ENCODE results near the gene LRRC59.

LRRC59 gene

DNA sequence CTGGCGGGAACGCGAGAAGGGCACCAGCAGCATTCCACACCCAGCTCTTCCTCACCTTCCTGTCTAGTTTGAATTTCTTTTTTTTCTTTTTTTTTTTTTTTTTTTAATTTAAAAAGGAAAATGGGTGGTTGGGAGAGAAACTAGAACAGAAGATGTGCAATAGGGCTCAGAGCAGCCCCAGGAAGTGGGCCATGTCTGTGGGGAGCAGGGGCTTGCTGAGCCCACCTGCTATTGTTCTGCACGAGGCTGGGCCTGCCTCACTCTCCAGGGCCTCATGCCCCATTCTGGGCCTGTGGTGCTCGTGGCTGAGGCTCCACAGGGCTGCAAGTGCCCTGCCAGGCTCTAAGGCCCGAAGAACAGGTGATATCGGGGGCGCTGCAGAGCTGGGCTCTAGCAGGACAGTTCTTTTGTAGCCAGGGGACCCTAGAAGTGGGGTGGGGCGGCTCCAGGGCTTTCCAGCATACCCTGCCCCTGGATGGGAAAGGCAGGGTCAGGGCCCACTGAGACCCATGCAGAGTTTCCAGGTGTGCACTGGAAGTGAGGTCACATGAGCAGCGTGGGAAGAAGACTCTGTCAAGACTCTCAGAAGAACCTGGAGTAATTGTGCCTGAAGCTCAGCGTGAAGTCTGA, 36.7 kb downstream of the LRRC59 start:
- no peak for DNase-seq

GRCh38 chr17:50359998-50360461, 37.3 kb downstream of the LRRC59 start:
- no peak for DNase-seq

DNA sequence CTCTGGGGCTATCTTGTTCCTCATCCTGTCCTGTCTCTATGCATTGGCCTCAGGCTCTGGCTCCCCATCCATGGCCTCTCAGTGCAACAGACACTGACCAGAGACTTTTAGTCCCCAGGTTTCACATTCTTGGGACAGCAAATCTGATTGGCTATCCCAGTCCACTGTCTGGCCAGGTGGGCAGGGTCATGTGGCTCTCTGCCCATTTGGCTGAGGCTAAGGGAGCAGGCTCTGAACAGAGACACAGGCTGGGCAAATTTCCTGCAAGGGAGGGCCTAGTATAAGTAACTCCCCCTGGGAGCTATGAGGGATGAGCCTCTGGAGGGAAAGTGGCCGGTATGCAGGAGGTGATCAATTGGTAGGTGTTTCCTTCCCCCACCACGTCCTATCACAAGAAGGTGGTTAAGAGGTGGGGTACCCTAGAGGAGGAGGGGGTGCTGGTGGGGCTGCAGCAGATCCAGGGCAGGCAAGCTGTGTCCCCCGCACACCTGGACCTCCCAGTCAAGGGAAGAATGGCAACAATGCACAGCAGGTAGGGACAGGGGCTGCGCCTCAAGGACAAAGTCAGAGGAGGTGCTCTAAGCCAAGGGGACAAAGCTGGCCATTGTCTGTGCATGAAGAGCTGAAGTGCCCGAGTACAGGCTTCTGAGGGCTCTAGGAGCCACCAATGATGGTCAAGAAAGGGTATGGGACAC, 38.2 kb downstream of the LRRC59 start:
- DNase-seq: no peak

DNA sequence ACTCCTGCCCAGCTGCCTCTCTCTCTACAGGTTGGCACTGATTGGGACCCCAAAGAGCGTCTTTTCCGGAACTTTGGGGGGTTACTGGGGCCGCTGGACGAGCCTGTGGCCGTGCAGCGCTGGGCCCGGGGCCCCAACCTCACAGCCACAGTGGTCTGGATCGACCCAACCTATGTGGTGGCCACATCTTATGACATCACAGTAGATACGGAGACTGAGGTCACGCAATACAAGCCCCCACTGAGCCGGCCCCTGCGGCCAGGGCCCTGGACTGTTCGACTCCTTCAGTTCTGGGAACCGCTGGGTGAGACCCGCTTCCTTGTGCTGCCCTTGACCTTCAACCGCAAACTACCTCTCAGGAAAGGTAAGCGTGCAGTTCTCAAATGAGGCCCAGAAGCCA, 39.1 kb downstream of the LRRC59 start:
- DNase-seq: no peak

GRCh38 chr17:50356892-50357510, 40.3 kb downstream of the LRRC59 start:
- no peak for DNase-seq

- DNase-seq: no peak
These were observed 40.9 kb downstream of the LRRC59 start for GRCh38 chr17:50356418-50356817.

DNA sequence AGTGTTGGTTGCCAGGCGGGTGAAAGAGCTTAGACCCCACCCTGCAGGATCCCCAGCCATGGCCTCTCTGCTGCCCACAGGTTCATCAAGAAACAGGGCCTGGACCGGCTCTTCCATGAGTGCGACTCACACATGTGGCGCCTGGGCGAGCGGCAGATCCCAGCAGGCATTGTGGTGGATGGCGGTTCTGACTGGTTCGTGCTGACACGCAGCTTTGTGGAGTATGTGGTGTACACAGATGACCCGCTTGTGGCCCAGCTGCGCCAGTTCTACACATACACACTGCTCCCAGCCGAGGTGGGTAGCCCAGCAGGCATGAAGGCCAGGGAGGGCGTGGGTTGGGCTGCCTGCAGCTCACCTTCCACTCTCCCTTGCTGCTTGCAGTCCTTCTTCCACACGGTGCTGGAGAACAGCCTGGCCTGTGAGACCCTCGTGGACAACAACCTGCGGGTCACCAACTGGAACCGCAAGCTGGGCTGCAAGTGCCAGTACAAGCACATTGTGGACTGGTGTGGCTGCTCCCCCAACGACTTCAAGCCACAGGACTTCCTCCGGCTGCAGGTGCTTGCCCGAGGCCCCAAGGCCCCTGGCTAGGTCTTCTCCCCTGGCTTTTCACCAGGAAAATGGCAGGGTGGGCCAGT, 41.5 kb downstream of the LRRC59 start:
- no peak for DNase-seq

DNA sequence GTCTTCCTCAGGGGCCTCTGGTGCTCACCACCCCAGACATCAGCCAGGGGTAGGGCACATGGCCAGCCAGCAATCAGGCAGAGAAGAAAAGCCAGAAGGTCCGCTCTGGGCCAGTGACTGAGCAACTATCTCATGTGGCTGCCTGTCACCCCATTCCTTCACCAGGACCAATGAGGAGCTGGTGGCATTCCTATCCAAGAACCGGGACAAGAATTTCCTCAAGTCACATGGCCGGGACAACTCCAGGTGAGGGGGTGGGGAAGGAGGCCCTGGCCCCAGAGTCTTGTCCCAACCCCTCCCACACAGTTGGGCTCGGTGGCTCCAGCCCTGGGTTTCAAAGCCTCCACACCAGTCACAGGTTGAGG, 42.0 kb downstream of the LRRC59 start:
- no peak for DNase-seq

DNA sequence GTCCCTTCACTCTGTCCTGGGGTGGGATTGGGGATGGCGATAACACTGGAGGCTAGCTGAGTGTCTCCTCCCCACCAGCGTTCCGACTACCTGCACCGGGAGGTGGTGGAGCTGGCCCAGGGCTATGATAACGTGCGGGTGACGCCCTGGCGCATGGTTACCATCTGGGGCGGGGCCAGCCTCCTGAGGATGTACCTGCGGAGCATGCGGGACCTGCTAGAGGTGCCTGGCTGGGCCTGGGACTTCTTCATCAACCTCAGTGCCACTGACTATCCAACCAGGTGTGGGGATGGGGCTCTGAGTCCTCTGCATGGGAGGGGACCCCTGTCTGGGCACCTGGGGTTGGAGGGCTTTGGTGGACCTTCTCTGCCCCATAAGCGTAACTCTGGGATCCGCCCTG, 42.5 kb downstream of the LRRC59 start:
- DNase-seq: no peak

DNA sequence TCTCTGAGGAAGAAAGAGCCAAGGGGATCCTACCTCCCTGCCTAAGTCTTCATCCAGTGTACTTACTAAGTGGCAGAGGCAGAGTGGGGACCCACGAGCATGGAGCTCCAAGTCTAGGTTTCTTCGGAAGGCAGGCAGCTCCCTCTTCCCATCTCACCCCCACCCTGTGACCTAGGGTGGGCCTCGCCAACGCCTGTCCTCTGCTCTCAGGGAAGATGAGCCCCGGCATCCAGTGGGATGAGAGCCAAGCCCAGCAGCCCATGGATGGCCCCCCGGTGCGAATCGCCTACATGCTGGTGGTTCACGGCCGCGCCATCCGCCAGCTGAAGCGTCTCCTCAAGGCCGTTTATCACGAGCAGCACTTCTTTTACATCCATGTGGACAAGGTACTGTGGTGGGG, 43.1 kb downstream of the LRRC59 start:
- DNase-seq: no peak

DNA sequence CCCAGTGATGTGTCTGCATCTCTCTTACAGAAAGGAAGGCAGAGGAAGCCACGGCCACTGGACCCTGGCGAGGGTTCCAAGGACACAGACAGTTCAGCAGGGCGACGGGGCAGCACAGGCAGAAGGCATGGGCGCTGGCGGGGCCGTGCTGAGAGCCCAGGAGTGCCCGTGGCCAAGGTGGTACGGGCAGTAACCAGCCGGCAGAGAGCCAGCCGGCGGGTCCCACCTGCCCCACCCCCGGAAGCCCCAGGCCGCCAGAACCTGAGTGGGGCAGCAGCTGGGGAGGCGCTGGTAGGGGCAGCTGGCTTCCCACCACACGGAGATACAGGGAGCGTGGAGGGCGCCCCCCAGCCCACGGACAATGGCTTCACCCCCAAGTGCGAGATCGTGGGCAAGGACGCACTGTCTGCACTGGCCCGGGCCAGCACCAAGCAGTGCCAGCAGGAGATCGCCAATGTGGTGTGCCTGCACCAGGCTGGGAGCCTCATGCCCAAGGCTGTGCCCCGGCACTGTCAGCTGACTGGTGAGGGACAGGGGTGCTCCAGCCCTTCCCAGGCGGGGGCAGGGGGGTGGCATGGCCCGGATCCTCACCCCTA, 43.6 kb downstream of the LRRC59 start:
- DNase-seq: no peak

- no peak for DNase-seq
These were observed 44.4 kb downstream of the LRRC59 start for GRCh38 chr17:50352693-50353599.

DNA sequence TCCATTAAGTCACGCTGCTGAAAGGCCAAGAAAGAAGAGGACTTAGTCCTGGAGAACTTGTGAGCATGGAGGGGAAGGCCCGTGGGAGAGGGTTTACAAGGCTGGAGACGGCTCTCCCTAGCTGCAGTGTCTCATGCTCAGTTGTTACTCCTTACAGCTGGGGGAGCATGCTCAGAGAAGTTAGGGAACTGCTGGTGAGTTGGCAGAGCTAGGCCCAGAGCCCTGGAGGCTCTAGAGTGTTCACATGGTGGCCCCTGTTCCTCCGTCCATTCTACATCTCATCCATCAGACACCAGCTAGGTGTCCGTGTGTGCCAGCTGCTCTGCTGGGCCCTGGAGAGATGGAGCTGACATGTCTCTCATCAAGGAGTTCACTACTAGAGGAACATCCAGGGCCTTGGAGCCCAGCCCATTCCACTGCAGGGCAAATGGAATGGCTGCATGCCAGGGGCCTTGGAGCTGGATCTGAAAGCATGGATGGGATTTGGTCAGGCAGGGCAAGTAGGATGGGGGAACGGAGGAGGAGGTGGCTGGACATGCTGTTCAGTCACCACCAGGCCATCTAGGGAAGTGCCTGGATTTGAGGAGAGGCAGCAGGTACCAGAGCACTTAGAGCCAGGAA, 45.1 kb downstream of the LRRC59 start:
- DNase-seq: no peak

DNA sequence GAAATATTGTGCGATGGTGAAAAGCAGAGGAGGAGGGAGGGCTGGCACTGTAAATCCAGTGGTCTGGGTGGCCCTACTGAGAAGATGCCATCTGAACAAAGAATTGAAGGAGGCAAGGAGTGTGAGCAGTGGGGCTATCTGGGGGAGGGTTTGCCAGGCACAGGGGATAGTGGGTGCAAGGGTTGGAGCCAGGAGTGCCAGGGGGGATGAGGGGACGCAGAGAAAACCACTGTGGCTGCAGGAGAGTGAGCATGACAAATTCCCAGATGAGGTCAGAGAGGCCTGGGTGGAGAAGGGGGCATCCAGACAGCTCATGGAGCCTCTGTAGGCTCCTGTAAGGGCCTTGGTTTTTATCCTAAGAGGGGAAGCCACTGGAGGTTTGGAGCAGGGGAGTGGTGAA, 46.6 kb downstream of the LRRC59 start:
- DNase-seq: no peak

DNA sequence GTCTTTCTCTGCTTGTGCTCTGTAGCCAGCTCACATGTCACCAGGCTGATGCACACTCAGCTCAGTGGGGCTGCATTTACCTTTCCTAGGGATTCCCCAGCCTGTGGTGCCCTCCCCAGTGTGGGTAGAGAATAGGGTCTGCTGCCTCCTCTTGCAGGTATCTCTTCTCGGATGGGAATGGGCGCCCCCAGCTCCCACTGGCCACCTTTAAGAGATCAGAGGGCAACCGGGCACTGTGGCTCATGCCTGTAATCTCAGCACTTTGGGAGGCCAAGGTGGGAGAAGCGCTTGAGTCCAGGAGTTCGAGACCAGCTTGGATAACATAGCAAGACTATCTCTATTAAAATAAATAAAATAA, 48.1 kb downstream of the LRRC59 start:
- no peak for DNase-seq

- DNase-seq: no peak
These were observed 48.6 kb downstream of the LRRC59 start for GRCh38 chr17:50348522-50349242.

GRCh38 chr17:50347894-50348291, 49.4 kb downstream of the LRRC59 start:
- no peak for DNase-seq

GRCh38 chr17:50347117-50347893, 50.0 kb downstream of the LRRC59 start:
- DNase-seq: no peak

GRCh38 chr17:50346313-50347116, 50.8 kb downstream of the LRRC59 start:
- peak in 4 of 6 experiments; percentile 42 to 88 (median 62) for DNase-seq

Data from stimulated activated naive CD4-positive, alpha-beta T cell (primary cell).